HEK293 (cell line): ENCODE measurements around the gene BSCL2.

Experiments used
- CTCF ChIA-PET: fragments of 350-600 bp; formaldehyde crosslinking; extraction: SDS; loops from one replicate; lab custom pipeline; 2021; ENCODE audit warnings: antibody characterized with exemption; lab: Yijun Ruan, JAX
- POLR2A ChIA-PET: fragments of 300-600 bp; formaldehyde crosslinking; extraction: SDS; loops from one replicate; lab custom pipeline; 2020; ENCODE audit warnings: antibody characterized with exemption, inconsistent platforms; lab: Yijun Ruan, JAX
- H3K27ac ChIP-seq: fragments of 200-500 bp; sonication (Bioruptor generic); 2 replicates; pipeline ENCODE4 v1.5.1; 2014; ENCODE audit warnings: low read depth, low read length, control low read depth, inconsistent platforms; ENCODE audit errors: extremely low read depth
- H3K36me3 ChIP-seq, 2 experiments: fragments of 200-500 bp in 1 of 2; sonication (Bioruptor generic) in 1 of 2; 1 replicate in 1 of 2; 2 replicates in 1 of 2; pipeline ENCODE4 v1.5.1; 2014 to 2017; ENCODE audit warnings: inconsistent platforms in 2 of 2, low read length in 2 of 2; ENCODE audit not compliant: control insufficient read depth in 2 of 2, insufficient read depth in 1 of 2
- H3K4me1 ChIP-seq: fragments of 200-500 bp; sonication (Bioruptor generic); 2 replicates; pipeline ENCODE4 v1.5.1; 2014; ENCODE audit warnings: mild to moderate bottlenecking, low read length, inconsistent platforms; ENCODE audit not compliant: control insufficient read depth, insufficient read depth
- H3K4me3 ChIP-seq: 2 replicates; pipeline ENCODE4 v1.5.1; 2011; ENCODE audit warnings: low read depth, mild to moderate bottlenecking, control low read depth, low read length, moderate library complexity
- H3K9me3 ChIP-seq: fragments of 200-500 bp; sonication (Bioruptor generic); 2 replicates; pipeline ENCODE4 v1.5.1; 2014; ENCODE audit warnings: low read depth, low read length, inconsistent platforms; ENCODE audit not compliant: control insufficient read depth, insufficient read depth
- GLIS1 ChIP-seq: fragments of 450-650 bp; formaldehyde crosslinking; IDR thresholded peaks from 2 replicates; pipeline ENCODE4 v1.5.1; 2016; ENCODE audit warnings: missing biosample characterization, missing genetic modification characterization
- GLIS2 ChIP-seq: fragments of 450-650 bp; formaldehyde crosslinking; IDR thresholded peaks from 2 replicates; pipeline ENCODE4 v1.5.1; 2016; ENCODE audit warnings: missing biosample characterization, missing genetic modification characterization
- SP2 ChIP-seq: fragments of 450-650 bp; formaldehyde crosslinking; IDR thresholded peaks from 2 replicates; pipeline ENCODE4 v1.5.1; 2016; ENCODE audit warnings: missing biosample characterization, missing genetic modification characterization
- WT1 ChIP-seq: fragments of 450-650 bp; formaldehyde crosslinking; IDR thresholded peaks from 2 replicates; pipeline ENCODE4 v1.5.1; 2016; ENCODE audit warnings: missing biosample characterization, missing genetic modification characterization
- YY2 ChIP-seq: fragments of 450-650 bp; formaldehyde crosslinking; IDR thresholded peaks from 2 replicates; pipeline ENCODE4 v1.5.1; 2016; ENCODE audit warnings: missing biosample characterization, missing genetic modification characterization
- ZNF221 ChIP-seq: fragments of 450-650 bp; formaldehyde crosslinking; IDR thresholded peaks from 2 replicates; pipeline ENCODE4 v1.5.1; 2017; ENCODE audit warnings: missing biosample characterization, missing genetic modification characterization, borderline replicate concordance
- ZNF248 ChIP-seq: fragments of 450-650 bp; formaldehyde crosslinking; IDR thresholded peaks from 2 replicates; pipeline ENCODE4 v1.5.1; 2017; ENCODE audit warnings: missing biosample characterization, missing genetic modification characterization
- ZNF26 ChIP-seq: fragments of 450-650 bp; formaldehyde crosslinking; IDR thresholded peaks from 2 replicates; pipeline ENCODE4 v1.5.1; 2016; ENCODE audit warnings: missing biosample characterization, missing genetic modification characterization
- ZNF350 ChIP-seq: fragments of 450-650 bp; formaldehyde crosslinking; IDR thresholded peaks from 2 replicates; pipeline ENCODE4 v1.5.0; 2017; ENCODE audit warnings: missing biosample characterization, mild to moderate bottlenecking, missing genetic modification characterization
- ZNF518A ChIP-seq: fragments of 450-650 bp; formaldehyde crosslinking; conservative IDR thresholded peaks from 2 replicates; pipeline ENCODE4 v1.5.1; 2016; ENCODE audit warnings: low read depth, missing biosample characterization, missing genetic modification characterization
- ZNF521 ChIP-seq: fragments of 450-650 bp; formaldehyde crosslinking; IDR thresholded peaks from 2 replicates; pipeline ENCODE4 v1.5.1; 2017; ENCODE audit warnings: missing biosample characterization, mild to moderate bottlenecking, missing genetic modification characterization
- ZNF645 ChIP-seq: fragments of 450-650 bp; formaldehyde crosslinking; IDR thresholded peaks from 2 replicates; pipeline ENCODE4; 2016; ENCODE audit warnings: missing biosample characterization, missing genetic modification characterization
- ZNF654 ChIP-seq: fragments of 450-650 bp; formaldehyde crosslinking; IDR thresholded peaks from 2 replicates; pipeline ENCODE4 v1.5.1; 2016; ENCODE audit warnings: low read depth, missing biosample characterization, missing genetic modification characterization
- ZNF658 ChIP-seq: fragments of 450-650 bp; formaldehyde crosslinking; IDR thresholded peaks from 2 replicates; pipeline ENCODE4; 2016; ENCODE audit warnings: missing biosample characterization, missing genetic modification characterization
- ZNF701 ChIP-seq: fragments of 450-650 bp; formaldehyde crosslinking; IDR thresholded peaks from 2 replicates; pipeline ENCODE4 v1.5.1; 2016; ENCODE audit warnings: missing biosample characterization, missing genetic modification characterization

Gene BSCL2

GRCh38 chr11:62645671-62645945 is 61.6 kb downstream of the BSCL2 start (continued):
- TF ChIP-seq ZNF518A (tag by site-specific recombination) = no peak
- TF ChIP-seq ZNF521 = no peak
- no peak for TF ChIP-seq ZNF248
- no peak for TF ChIP-seq ZNF26 (tag by site-specific recombination)
- TF ChIP-seq, all 188 proteins: peak for 0

GRCh38 chr11:62644220-62644619 is 63.0 kb downstream of the BSCL2 start:
- CTCF ChIA-PET = no interaction called here
- no peaks in the 10 kb centered on the region for H3K9me3 ChIP-seq
- TF ChIP-seq GLIS1 (tag by site-specific recombination) = peak; percentile 25; the same call in 1 of the 2 replicates
- TF ChIP-seq ZNF350 (tag by site-specific recombination) = no peak
- TF ChIP-seq YY2 = no peak
- no peak for TF ChIP-seq ZNF645 (tag by site-specific recombination)
- TF ChIP-seq ZNF658 (tag by site-specific recombination) = no peak
- no peak for TF ChIP-seq ZNF221 (tag by site-specific recombination)
- no peak for TF ChIP-seq SP2
- no peak for TF ChIP-seq ZNF654 (tag by site-specific recombination)
- TF ChIP-seq ZNF701 (tag by site-specific recombination) = no peak
- TF ChIP-seq WT1 (tag by site-specific recombination) = peak; percentile 40; the same call in 1 of the 2 replicates
- no peak for TF ChIP-seq GLIS2 (tag by site-specific recombination)
- TF ChIP-seq, all 188 proteins: peak for 2
- no peak overlapping the region for H3K27ac ChIP-seq
- POLR2A ChIA-PET = interaction anchor here (0.6 to 5.2 kb wide), 6 partner anchors 10 to 161 kb away, joined by 3 to 59 read pairs (median 6); partner anchors contain the start of genes C11orf98, CSKMT, EEF1G and LBHD1
- no peak overlapping the region for H3K4me3 ChIP-seq
- peaks cover 5 to 50% of the 10 kb centered on the region in 2 experiments; a peak in 2 of 3 replicates for H3K36me3 ChIP-seq
- peaks cover 3% of the 10 kb centered on the region; the same call in 1 of the 2 replicates for H3K4me1 ChIP-seq
